ENCODE measurements around the gene PTBP2.
A peak's percentile ranks its signal among the peaks of the same experiment; 100 is the strongest.

The PTBP2 gene, protein sequence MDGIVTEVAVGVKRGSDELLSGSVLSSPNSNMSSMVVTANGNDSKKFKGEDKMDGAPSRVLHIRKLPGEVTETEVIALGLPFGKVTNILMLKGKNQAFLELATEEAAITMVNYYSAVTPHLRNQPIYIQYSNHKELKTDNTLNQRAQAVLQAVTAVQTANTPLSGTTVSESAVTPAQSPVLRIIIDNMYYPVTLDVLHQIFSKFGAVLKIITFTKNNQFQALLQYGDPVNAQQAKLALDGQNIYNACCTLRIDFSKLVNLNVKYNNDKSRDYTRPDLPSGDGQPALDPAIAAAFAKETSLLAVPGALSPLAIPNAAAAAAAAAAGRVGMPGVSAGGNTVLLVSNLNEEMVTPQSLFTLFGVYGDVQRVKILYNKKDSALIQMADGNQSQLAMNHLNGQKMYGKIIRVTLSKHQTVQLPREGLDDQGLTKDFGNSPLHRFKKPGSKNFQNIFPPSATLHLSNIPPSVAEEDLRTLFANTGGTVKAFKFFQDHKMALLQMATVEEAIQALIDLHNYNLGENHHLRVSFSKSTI

GRCh38 chr1:96721416-96722160 lies at the start of gene PTBP2:
TSS of gene PTBP2 (plus strand) at chr1:96721784. CDS start at chr1:96721865, 81 bp downstream.
- peak; percentile 86 for DNase-seq
- in situ Hi-C loops (cut with MboI; ENCODE audit: low pct_unique_long_range_greater_than_20kb, low sequenced_read_pairs), result no loop called here

DNA sequence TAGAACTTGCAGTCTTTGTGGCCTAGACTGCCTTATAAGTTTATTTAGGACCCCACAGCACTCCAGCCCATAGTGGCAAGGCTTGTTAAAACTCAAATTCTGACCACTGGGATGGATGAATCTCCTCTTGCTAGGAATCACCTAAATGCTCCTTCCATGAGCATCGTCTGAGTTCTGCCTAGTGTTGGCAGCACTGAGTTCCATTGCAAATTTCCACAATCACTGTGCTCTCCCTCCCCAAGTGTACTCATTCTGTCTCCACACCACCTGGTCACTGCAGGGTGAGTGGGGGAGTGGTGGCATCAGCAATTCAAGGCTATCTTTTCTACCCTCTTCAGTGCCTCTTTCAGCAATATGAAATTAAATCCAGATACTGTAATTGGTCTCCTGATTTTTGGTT lies 46.7 kb upstream of the PTBP2 start:
- DNase-seq, result no peak
- in situ Hi-C loops (cut with MboI; ENCODE audit: low pct_unique_long_range_greater_than_20kb, low sequenced_read_pairs), result no loop called here

GRCh38 chr1:96682056-96682455 lies 39.5 kb upstream of the PTBP2 start:
- in situ Hi-C loops (cut with MboI; ENCODE audit: low pct_unique_long_range_greater_than_20kb, low sequenced_read_pairs), result no loop called here
- no peak for DNase-seq

- DNase-seq, result no peak
- in situ Hi-C loops (cut with MboI; ENCODE audit: low pct_unique_long_range_greater_than_20kb, low sequenced_read_pairs), result no loop called here
Measured at GRCh38 chr1:96683931-96684330, 37.7 kb upstream of the PTBP2 start.

GRCh38 chr1:96684744-96685143 lies 36.8 kb upstream of the PTBP2 start:
- in situ Hi-C loops (cut with MboI; ENCODE audit: low pct_unique_long_range_greater_than_20kb, low sequenced_read_pairs), result no loop called here
- no peak for DNase-seq

GRCh38 chr1:96688767-96689166 lies 32.8 kb upstream of the PTBP2 start:
- in situ Hi-C loops (cut with MboI; ENCODE audit: low pct_unique_long_range_greater_than_20kb, low sequenced_read_pairs), result no loop called here
- DNase-seq, result peak; percentile 6

DNA sequence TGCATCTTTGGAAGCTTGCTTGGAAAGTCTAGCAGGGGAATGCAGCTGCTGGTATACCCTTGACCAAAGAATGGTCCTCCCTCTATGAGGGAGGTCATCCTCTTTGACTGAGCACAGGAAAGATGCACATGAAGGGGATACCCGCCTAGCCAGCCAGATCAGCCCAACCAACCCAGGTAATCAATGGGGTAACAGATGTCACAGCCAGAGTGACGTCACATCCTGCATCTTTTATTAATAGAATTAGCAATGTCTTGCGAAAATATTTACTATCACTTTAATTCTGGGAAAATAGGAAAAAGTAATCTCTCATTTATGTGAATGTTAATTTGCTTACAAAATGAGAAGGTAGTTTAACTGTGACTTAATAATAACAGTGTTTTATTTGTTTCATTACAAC lies 25.6 kb upstream of the PTBP2 start:
- DNase-seq, result no peak
- in situ Hi-C loops (cut with MboI; ENCODE audit: low pct_unique_long_range_greater_than_20kb, low sequenced_read_pairs), result no loop called here

- in situ Hi-C loops (cut with MboI; ENCODE audit: low pct_unique_long_range_greater_than_20kb, low sequenced_read_pairs), result no loop called here
- DNase-seq, result no peak
Measured at GRCh38 chr1:96698342-96698983, 23.1 kb upstream of the PTBP2 start.

GRCh38 chr1:96703186-96703585 lies 18.4 kb upstream of the PTBP2 start:
- in situ Hi-C loops (cut with MboI; ENCODE audit: low pct_unique_long_range_greater_than_20kb, low sequenced_read_pairs), result no loop called here
- DNase-seq, result no peak

GRCh38 chr1:96707023-96707422 lies 14.6 kb upstream of the PTBP2 start:
- in situ Hi-C loops (cut with MboI; ENCODE audit: low pct_unique_long_range_greater_than_20kb, low sequenced_read_pairs), result no loop called here

GRCh38 chr1:96708482-96708881 lies 13.1 kb upstream of the PTBP2 start:
- no peak for DNase-seq
- in situ Hi-C loops (cut with MboI; ENCODE audit: low pct_unique_long_range_greater_than_20kb, low sequenced_read_pairs), result no loop called here

More at GRCh38 chr1:96707023-96707422, 14.6 kb upstream of the PTBP2 start:
- DNase-seq, result no peak

DNA sequence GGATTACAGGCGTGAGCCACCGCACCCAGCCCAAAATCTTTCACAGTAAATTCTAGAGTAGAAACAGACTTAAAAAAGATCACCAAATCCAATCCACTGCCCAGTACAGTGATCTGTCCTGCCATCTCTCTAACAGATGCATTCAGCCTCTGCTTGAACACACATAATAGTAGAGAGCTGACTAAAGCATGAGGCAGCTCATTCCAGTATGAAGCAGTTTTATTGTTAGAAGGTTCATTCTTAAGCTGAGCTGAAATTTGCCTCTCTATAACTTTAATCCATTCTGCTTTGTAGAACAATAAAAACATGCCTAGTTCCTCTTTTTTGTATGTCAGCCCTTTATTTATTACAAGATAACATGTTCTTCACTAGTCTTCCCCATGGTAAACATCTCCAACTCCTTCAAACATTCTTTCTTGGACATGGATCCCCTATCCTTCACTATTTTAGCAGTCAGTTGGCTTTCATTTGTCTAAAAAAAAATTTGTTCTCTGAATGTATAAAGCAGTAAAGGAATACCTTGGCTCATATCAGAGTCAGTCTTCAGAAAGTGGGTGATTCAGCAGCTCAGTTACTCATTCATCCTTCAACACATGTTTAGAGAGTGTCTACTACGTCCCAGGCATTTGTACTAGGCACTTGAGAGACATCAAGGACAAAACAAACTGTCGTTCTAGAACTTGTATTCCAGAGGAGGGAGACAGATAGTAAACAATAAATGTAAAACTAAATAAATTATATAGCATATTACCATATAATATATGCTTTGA lies 10.7 kb upstream of the PTBP2 start:
- in situ Hi-C loops (cut with MboI; ENCODE audit: low pct_unique_long_range_greater_than_20kb, low sequenced_read_pairs), result no loop called here
- no peak for DNase-seq

DNA sequence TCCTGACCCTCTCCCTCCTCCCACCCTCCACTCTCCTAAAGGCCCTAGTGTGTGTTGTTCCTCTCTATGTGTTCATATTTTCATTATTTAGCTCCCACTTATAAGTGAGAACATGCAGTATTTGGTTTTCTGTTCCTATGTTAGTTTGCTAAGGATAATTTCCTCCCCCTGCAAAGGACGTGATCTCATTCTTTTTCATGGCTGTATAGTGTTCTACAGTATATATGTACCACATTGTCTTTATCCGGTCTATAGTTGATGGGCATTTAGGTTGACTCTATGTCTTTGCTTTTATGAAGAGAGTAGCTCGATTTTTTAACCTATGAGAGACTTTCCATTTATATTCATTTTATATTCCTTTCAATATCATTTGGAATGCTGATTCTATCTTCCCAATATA lies 7.9 kb upstream of the PTBP2 start:
- in situ Hi-C loops (cut with MboI; ENCODE audit: low pct_unique_long_range_greater_than_20kb, low sequenced_read_pairs), result no loop called here
- DNase-seq, result no peak

DNA sequence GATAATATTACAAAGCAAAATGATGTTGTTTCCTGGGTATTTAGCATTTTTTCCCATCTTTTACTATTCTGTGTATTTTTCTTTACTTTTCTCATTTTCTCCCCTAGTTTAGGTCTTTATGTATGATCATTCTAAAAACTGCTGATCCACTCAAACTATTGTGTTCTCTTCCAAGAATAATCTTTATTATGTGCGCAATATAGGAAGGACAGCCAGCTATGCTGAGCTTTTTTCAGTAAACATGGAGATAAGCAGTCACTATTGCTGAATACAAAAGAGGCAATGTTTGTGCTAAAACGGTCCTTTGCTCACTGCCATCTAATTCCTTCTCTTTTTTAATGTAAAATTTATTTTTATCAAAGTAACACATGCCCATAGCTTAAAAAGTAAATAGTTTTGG lies 6.7 kb upstream of the PTBP2 start:
- no peak for DNase-seq
- in situ Hi-C loops (cut with MboI; ENCODE audit: low pct_unique_long_range_greater_than_20kb, low sequenced_read_pairs), result no loop called here

DNA sequence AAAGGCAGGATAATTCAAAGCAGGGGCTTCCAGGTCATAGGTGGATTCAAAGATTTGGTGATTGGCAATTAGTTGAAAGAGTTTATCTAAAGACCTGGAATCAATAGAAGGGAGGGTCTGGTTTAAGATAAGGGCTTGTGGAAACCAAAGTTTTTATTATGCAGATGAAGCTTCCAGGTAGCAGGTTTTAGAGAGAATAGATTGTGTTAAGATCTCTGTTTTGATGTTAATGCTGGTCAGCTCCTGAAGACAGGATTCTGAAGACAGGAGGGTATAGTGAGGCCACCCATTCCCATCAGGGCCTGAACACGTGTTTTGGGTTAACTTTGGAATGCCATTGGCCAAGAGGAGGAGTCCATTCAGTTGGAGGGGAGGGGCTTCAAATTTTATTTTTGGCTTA lies 6.1 kb upstream of the PTBP2 start:
- in situ Hi-C loops (cut with MboI; ENCODE audit: low pct_unique_long_range_greater_than_20kb, low sequenced_read_pairs), result no loop called here
- no peak for DNase-seq

GRCh38 chr1:96721053-96721415 lies 550 bp upstream of the PTBP2 start:
- no peak for DNase-seq
- in situ Hi-C loops (cut with MboI; ENCODE audit: low pct_unique_long_range_greater_than_20kb, low sequenced_read_pairs), result no loop called here

DNA sequence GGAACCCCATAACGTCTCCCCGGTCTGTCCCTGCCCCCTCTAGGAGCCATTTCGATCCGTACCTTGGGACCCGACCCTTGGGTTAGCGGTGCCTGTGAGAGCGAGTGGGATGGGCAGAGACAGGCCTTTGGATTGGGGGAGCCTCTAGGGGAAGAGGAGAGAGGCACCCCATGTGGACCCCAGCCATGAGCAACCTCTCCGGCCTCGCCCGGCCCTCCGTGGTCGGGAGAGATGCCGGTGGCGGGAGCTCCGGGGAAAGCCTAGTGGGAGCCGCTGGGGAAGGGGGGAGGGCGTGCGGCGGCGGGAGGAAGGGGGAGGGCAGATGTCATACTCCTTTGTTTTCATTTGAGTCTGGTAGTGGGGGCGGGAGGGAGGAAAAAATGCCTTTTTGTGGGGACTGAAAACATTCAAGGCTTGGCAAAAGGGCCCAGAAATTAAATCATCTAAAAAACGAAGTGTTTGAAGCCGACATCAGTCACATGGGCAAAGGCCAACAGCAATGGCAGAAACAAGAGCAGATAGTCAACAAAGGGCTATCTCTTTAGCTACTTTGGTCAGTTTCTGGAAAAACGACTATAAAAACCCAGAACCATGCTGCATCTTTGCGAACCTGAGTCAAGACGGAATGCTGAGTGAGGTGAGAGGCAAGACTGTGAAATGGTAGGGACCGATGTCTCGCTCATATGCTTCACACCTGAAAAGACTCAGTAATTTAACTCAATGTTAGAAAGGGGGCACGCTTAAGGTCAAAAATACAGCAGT lies 758 bp downstream of the PTBP2 start:
- in situ Hi-C loops (cut with MboI; ENCODE audit: low pct_unique_long_range_greater_than_20kb, low sequenced_read_pairs), result no loop called here
- DNase-seq, result peak; percentile 55

- in situ Hi-C loops (cut with MboI; ENCODE audit: low pct_unique_long_range_greater_than_20kb, low sequenced_read_pairs), result no loop called here
- DNase-seq, result no peak
Measured at GRCh38 chr1:96722958-96723357, 1.4 kb downstream of the PTBP2 start.

DNA sequence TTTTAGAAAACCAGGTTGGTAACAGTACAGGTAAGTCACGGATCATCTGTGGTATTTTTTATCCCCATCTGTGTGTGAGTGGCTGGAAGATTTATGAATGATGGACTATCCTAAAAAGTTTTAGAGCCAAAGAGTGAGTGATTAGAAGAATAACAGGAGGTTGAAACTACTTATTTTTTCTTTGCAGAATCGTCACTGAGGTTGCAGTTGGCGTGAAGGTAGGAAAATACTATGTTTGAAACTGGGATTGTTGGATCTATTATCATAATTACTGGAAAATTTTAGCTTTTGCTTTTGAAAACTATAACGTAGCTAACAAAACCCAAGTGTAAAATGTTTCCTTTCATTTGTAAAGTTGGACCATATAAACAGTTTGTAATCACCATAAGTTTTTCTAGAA lies 1.8 kb downstream of the PTBP2 start:
- DNase-seq, result no peak
- in situ Hi-C loops (cut with MboI; ENCODE audit: low pct_unique_long_range_greater_than_20kb, low sequenced_read_pairs), result no loop called here

Measured in KBM-7 (cell line).